ENCODE measurements around the gene ITPRIP. TPM values are rescaled to one million over a fixed set of nuclear protein-coding genes. Genes with fewer than 3 reads are reported as not detected.

Gene ITPRIP
- total RNA-seq, 1 donor from 2014 or later = 15.6 TPM

DNA sequence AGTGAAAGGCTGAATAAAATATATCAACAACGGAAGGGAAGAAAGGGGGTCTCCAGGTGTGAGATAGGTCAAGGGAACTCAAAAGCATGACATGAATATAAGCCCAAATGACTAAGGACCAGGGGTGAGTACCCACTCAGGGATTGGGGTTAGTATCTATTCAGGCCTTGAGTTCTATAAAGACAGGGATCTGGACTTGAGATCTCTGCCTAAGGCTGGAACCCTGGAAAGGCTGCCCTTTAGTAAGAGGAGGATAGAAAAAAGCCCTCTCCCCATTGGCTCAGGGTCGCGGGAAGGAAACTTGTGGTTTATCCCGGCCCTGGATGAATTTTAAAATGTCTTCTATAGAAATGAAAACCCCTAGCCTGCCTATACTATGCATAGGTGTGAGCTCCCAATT is 2.4 kb upstream of the ITPRIP start:
- Mint-ChIP-seq H3K36me3 (ENCODE audit: low read depth) (no peaks in the 10 kb centered on the region), H3K4me3 (peak overlapping the region; percentile 94), H3K9me3 (no peaks in the 10 kb centered on the region), H3K4me1 (peaks cover 22% of the 10 kb centered on the region), H3K27ac (ENCODE audit: unreplicated experiment) (no peak overlapping the region), H3K27me3 (ENCODE audit: low read depth) (peaks cover 66% of the 10 kb centered on the region)
- TF ChIP-seq, protein P1, sequence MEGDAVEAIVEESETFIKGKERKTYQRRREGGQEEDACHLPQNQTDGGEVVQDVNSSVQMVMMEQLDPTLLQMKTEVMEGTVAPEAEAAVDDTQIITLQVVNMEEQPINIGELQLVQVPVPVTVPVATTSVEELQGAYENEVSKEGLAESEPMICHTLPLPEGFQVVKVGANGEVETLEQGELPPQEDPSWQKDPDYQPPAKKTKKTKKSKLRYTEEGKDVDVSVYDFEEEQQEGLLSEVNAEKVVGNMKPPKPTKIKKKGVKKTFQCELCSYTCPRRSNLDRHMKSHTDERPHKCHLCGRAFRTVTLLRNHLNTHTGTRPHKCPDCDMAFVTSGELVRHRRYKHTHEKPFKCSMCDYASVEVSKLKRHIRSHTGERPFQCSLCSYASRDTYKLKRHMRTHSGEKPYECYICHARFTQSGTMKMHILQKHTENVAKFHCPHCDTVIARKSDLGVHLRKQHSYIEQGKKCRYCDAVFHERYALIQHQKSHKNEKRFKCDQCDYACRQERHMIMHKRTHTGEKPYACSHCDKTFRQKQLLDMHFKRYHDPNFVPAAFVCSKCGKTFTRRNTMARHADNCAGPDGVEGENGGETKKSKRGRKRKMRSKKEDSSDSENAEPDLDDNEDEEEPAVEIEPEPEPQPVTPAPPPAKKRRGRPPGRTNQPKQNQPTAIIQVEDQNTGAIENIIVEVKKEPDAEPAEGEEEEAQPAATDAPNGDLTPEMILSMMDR (conservative IDR thresholded peaks at IDR 0.05) = no peak
- no peak for DNase-seq (ENCODE audit: low read depth, low spot score)

DNA sequence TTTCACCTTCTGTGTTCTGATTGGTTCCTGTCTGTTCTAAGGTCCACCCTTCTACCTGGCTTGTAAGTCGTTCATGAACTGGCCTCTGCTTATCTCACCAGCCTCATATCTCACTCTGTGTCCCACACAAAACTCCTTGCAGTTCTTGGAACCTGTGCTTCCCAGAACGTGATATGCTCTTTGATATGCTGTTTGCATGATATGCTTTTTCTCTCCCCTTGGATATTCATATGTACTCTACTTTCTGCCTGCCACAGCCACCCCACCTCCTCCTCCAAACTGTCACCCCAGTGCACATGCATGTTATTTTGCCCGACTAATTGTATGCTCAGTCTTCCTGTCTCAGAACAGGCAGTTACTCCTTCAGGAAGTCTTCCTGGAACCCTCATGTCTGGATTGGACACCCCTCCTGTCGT is 1.9 kb upstream of the ITPRIP start:
- Mint-ChIP-seq H3K36me3 (ENCODE audit: low read depth) (no peaks in the 10 kb centered on the region), H3K27ac (ENCODE audit: unreplicated experiment) (no peak overlapping the region), H3K27me3 (ENCODE audit: low read depth) (peaks cover 71% of the 10 kb centered on the region), H3K4me3 (peak overlapping the region; percentile 94), H3K9me3 (no peaks in the 10 kb centered on the region), H3K4me1 (peaks cover 24% of the 10 kb centered on the region)
- no peak for DNase-seq (ENCODE audit: low read depth, low spot score)
- TF ChIP-seq, protein P1 (conservative IDR thresholded peaks at IDR 0.05) = no peak

DNA sequence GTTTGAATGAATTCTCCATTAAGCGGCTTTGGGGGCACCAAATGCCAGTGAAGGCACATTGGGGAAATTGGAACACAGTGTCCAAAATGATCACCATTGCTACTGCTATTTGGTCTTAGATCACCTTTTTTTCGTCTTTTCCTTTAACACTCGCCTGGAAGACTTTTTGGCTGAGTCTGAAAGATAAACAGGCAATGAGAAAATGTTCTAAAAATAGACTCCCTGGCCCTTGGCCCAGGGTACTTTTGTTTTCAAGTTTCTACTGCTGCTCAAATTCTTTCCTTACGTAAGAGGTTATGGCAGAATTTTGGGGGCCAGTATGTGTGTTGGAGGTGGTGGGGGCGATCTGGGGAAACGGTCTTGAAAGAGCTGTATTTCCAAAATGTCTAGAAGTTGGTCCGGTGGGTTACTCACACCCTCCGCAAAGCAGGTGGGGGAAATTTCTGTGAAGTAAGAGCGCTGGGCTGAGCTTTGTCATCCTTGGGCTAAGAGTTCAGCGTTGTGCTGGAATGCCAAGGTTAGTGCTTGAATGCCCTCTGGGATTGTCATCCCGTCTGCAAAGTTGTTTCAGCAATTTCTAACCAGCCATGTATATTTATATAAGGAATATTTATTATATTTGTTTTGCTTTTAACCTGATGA is 1.3 kb upstream of the ITPRIP start:
- no peaks in the 10 kb centered on the region for H3K36me3 Mint-ChIP-seq (ENCODE audit: low read depth)
- peak overlapping the region; percentile 94 for H3K4me3 Mint-ChIP-seq
- no peak overlapping the region for H3K27ac Mint-ChIP-seq (ENCODE audit: unreplicated experiment)
- H3K9me3 Mint-ChIP-seq = no peaks in the 10 kb centered on the region
- H3K27me3 Mint-ChIP-seq (ENCODE audit: low read depth) = peaks cover 76% of the 10 kb centered on the region
- peaks cover 25% of the 10 kb centered on the region for H3K4me1 Mint-ChIP-seq
- TF ChIP-seq, protein P1 (conservative IDR thresholded peaks at IDR 0.05) = no peak
- no peak for DNase-seq (ENCODE audit: low read depth, low spot score)

DNA sequence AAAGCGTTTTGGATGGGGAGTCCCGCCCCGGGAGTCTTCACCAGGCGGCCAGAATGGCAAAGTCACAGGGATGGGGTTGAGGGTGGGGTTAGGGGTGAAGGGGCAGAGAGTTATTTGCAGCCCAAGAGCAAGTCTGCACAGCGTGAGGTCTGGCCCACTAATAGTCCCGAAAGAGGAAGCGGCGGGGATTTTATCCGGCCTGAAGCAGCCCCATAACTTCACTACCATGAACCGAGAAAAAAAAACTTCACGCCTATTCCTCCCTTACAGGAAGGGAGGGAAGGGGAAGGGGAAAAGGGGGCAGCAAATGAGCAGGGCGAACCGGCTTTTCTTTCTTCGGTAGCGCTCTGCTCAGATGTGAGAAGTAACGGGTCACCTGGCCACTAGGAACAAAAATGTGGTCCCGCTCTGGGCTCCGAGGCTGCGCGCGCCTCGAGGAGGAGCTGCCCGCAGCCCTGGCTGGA is 712 bp downstream of the ITPRIP start:
- H3K9me3 Mint-ChIP-seq = no peaks in the 10 kb centered on the region
- peak overlapping the region; percentile 94 for H3K4me3 Mint-ChIP-seq
- no peaks in the 10 kb centered on the region for H3K36me3 Mint-ChIP-seq (ENCODE audit: low read depth)
- H3K4me1 Mint-ChIP-seq = peaks cover 39% of the 10 kb centered on the region
- TF ChIP-seq, protein P1 (conservative IDR thresholded peaks at IDR 0.05) = no peak
- no peak for DNase-seq (ENCODE audit: low read depth, low spot score)
- H3K27ac Mint-ChIP-seq (ENCODE audit: unreplicated experiment) = peak overlapping the region; percentile 43
- H3K27me3 Mint-ChIP-seq (ENCODE audit: low read depth) = peaks cover 83% of the 10 kb centered on the region

DNA sequence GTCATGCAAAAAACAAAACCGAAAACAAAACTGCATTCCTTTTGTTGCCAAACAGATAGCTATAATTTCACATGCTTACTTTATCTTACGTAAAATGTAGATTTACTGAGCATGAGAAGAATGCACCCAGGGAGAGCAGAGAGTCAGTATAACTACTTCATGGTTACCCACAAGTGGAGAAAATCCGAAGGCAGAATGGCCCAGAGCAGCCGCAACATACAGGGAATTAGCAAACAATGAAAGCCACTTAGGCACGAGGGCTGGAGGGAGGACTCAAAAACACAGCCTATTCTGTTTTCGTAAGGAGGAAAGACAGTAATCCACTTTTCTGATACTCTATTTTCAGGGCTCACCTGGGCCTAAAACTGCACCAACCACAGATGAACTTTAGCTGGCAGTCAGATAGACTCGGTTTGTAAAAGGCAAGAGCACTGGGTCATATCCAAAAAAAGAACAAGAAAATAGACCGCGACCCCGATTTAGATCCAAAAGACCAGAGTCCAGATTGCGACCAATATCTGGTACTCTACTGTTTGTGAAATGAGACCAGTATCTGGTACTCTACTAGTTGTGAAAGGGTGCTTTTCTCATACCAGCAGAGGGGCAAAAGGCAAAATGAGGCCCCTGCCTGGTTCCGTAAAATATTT is 1.3 kb downstream of the ITPRIP start:
- no peaks in the 10 kb centered on the region for H3K36me3 Mint-ChIP-seq (ENCODE audit: low read depth)
- peaks cover 83% of the 10 kb centered on the region for H3K27me3 Mint-ChIP-seq (ENCODE audit: low read depth)
- H3K4me1 Mint-ChIP-seq = peaks cover 42% of the 10 kb centered on the region
- peak overlapping the region; percentile 94 for H3K4me3 Mint-ChIP-seq
- no peak for DNase-seq (ENCODE audit: low read depth, low spot score)
- TF ChIP-seq, protein P1 (conservative IDR thresholded peaks at IDR 0.05) = no peak
- no peaks in the 10 kb centered on the region for H3K9me3 Mint-ChIP-seq
- H3K27ac Mint-ChIP-seq (ENCODE audit: unreplicated experiment) = peak overlapping the region; percentile 71

Measured in neural crest cell (in vitro differentiated cells).